ENCODE results near the gene FSTL4. TPM values are rescaled to one million over a fixed set of nuclear protein-coding genes. Genes with fewer than 3 reads are reported as not detected.

Gene FSTL4
- total and polyA plus RNA-seq, 2 of the 13 experiments (the other 11 are each of a cell fraction or from before 2014, with no cell fraction given), result 2.1 to 3.0 TPM

GRCh38 chr5:133423618-133424282 is 188.6 kb downstream of the FSTL4 start (continued):
- peak; percentile 83; the same call in 1 of the 2 replicates for TF ChIP-seq ZNF318 (CRISPR knock-in tag; IDR thresholded peaks at IDR 0.05)
- no peak for TF ChIP-seq RAD51 (IDR thresholded peaks at IDR 0.05; ENCODE audit: borderline replicate concordance)
- no peak for TF ChIP-seq ZSCAN20 (CRISPR knock-in tag; IDR thresholded peaks at IDR 0.05; ENCODE audit: borderline replicate concordance)
- 0 out of 2 replicates have a peak, but pooled peaks have one; percentile 18 for TF ChIP-seq ZNF614 (CRISPR knock-in tag; IDR thresholded peaks at IDR 0.05; ENCODE audit: borderline replicate concordance)
- TF ChIP-seq ZNF484 (CRISPR knock-in tag; IDR thresholded peaks at IDR 0.05; ENCODE audit: borderline replicate concordance, low read depth), result no peak
- peak; percentile 52; the same call in 1 of the 2 replicates for TF ChIP-seq ZFY (CRISPR knock-in tag; IDR thresholded peaks at IDR 0.05)
- 0 out of 2 replicates have a peak, but pooled peaks have one; percentile 23 for TF ChIP-seq ZBTB7B (CRISPR knock-in tag; IDR thresholded peaks at IDR 0.05)
- TF ChIP-seq ZNF430 (CRISPR knock-in tag; IDR thresholded peaks at IDR 0.05), result no peak
- TF ChIP-seq RXRA (CRISPR knock-in tag; IDR thresholded peaks at IDR 0.05), result peak; percentile 86
- peak; percentile 92 for TF ChIP-seq HNF4A (CRISPR knock-in tag; IDR thresholded peaks at IDR 0.05)
- TF ChIP-seq PBX2 (CRISPR knock-in tag; IDR thresholded peaks at IDR 0.05), result no peak
- no peak for TF ChIP-seq ZNF24 (IDR thresholded peaks at IDR 0.05)
- no peak for TF ChIP-seq PRPF4 (IDR thresholded peaks at IDR 0.05; ENCODE audit: low read depth, low read length, poor library complexity, severe bottlenecking)
- peak; percentile 65; the same call in 1 of the 2 replicates for TF ChIP-seq ZNF704 (CRISPR knock-in tag; IDR thresholded peaks at IDR 0.05; ENCODE audit: borderline replicate concordance)
- peak; percentile 20; the same call in 1 of the 2 replicates for TF ChIP-seq MXD3 (CRISPR knock-in tag; IDR thresholded peaks at IDR 0.05)
- TF ChIP-seq TCF7L2 (IDR thresholded peaks at IDR 0.05; ENCODE audit: low read depth, low read length), result no peak
- no peak for TF ChIP-seq U2AF1 (optimal IDR thresholded peaks at IDR 0.05; ENCODE audit: low read depth, low read length)
- TF ChIP-seq ATF1 (CRISPR knock-in tag; IDR thresholded peaks at IDR 0.05), result no peak
- peak; percentile 46; the same call in 1 of the 2 replicates for TF ChIP-seq ZFP90 (CRISPR knock-in tag; IDR thresholded peaks at IDR 0.05; ENCODE audit: borderline replicate concordance)
- TF ChIP-seq JDP2 (CRISPR knock-in tag; IDR thresholded peaks at IDR 0.05; ENCODE audit: borderline replicate concordance), result no peak

Measured in HepG2 (cell line).